Measurements from ENCODE around the gene AXL.

Gene AXL

GRCh38 chr19:41297628-41298347 is 78.8 kb downstream of the AXL start:
- Mint-ChIP-seq H3K4me3 (peak overlapping the region; percentile 58), H3K27ac (peak overlapping the region; percentile 100), H3K4me1 (peaks cover 42% of the 10 kb centered on the region), H3K36me3 (peaks cover 26% of the 10 kb centered on the region), H3K27me3 (no peaks in the 10 kb centered on the region), H3K9me3 (no peaks in the 10 kb centered on the region)
- DNase-seq (ENCODE audit: low spot score in 2 of 2) (peak; percentile 63 to 81), ATAC-seq (ENCODE audit: low read depth) (peak; percentile 82)

- Mint-ChIP-seq H3K36me3 (peaks cover 28% of the 10 kb centered on the region), H3K27ac (peak overlapping the region; percentile 100), H3K9me3 (no peaks in the 10 kb centered on the region), H3K4me3 (peak overlapping the region; percentile 58), H3K27me3 (no peaks in the 10 kb centered on the region), H3K4me1 (peaks cover 44% of the 10 kb centered on the region)
- ATAC-seq (ENCODE audit: low read depth) (peak; percentile 56), DNase-seq (ENCODE audit: low spot score in 2 of 2) (peak in 1 of 2 donors; percentile 59)
Measured at GRCh38 chr19:41298348-41298964, 79.4 kb downstream of the AXL start.

DNA sequence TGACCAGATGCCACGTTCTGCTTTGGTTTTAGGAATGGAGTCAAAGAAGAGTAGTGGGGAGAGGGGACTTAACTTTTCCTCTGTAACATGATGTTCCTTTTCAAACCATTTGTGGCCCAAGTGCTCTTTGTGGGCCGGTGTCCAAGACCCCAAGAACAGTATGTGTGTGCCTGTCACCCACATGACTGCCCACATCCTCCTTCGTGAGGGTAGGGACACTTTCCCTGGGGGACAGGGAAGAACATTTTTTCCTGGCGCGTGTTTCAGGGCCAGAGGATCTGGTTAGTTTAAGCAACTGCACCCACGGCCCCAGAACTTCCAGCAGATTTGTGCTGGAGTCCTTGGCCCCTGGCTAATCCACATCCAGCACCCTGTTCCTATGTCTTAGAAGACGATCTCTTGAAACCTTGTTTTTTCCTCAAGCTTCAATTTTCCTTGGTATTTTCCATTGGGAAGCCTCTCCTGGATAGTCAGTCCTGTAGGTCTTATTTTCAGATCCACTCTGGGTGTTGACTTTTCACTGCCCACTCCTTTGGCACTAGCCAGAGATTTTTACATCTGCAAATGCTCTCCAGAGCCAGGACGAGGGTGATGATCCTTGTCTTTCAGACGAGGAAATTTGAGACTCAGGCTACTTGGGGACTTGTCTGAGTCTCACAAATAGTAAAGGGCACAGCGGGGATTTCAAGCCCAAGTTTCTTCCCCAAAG is 80.2 kb downstream of the AXL start:
- H3K27ac Mint-ChIP-seq, result peak overlapping the region; percentile 100
- no peaks in the 10 kb centered on the region for H3K27me3 Mint-ChIP-seq
- H3K4me3 Mint-ChIP-seq, result no peak overlapping the region
- H3K4me1 Mint-ChIP-seq, result peaks cover 45% of the 10 kb centered on the region
- no peak for DNase-seq (ENCODE audit: low spot score in 2 of 2)
- no peak for ATAC-seq (ENCODE audit: low read depth)
- no peaks in the 10 kb centered on the region for H3K9me3 Mint-ChIP-seq
- H3K36me3 Mint-ChIP-seq, result peaks cover 26% of the 10 kb centered on the region

DNA sequence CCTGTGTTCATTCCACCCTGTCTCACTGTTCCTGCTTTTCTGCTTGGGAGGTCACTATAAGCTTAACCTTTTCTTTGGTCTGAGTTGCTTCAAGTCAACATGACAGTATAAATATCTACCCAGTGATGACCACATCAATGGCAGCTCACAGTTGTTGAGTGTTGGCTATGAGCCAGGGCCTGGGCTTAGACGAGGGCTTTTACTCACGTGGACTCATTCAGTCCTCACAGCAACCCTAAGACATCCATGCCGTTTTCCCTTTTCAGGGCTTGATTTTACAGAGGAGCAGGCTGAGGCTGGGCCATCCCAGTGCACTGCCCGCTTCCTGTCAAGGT is 80.7 kb downstream of the AXL start:
- Mint-ChIP-seq H3K27ac (peak overlapping the region; percentile 100), H3K9me3 (no peaks in the 10 kb centered on the region), H3K36me3 (peaks cover 24% of the 10 kb centered on the region), H3K4me3 (no peak overlapping the region), H3K4me1 (peaks cover 47% of the 10 kb centered on the region), H3K27me3 (no peaks in the 10 kb centered on the region)
- DNase-seq (ENCODE audit: low spot score in 2 of 2) (no peak), ATAC-seq (ENCODE audit: low read depth) (no peak)

GRCh38 chr19:41300555-41300954 is 81.5 kb downstream of the AXL start:
- DNase-seq (ENCODE audit: low spot score in 2 of 2) (no peak), ATAC-seq (ENCODE audit: low read depth) (no peak)
- H3K27ac Mint-ChIP-seq, result peak overlapping the region; percentile 100
- no peak overlapping the region for H3K4me3 Mint-ChIP-seq
- no peaks in the 10 kb centered on the region for H3K9me3 Mint-ChIP-seq
- peaks cover 47% of the 10 kb centered on the region for H3K4me1 Mint-ChIP-seq
- peaks cover 25% of the 10 kb centered on the region for H3K36me3 Mint-ChIP-seq
- H3K27me3 Mint-ChIP-seq, result no peaks in the 10 kb centered on the region

DNA sequence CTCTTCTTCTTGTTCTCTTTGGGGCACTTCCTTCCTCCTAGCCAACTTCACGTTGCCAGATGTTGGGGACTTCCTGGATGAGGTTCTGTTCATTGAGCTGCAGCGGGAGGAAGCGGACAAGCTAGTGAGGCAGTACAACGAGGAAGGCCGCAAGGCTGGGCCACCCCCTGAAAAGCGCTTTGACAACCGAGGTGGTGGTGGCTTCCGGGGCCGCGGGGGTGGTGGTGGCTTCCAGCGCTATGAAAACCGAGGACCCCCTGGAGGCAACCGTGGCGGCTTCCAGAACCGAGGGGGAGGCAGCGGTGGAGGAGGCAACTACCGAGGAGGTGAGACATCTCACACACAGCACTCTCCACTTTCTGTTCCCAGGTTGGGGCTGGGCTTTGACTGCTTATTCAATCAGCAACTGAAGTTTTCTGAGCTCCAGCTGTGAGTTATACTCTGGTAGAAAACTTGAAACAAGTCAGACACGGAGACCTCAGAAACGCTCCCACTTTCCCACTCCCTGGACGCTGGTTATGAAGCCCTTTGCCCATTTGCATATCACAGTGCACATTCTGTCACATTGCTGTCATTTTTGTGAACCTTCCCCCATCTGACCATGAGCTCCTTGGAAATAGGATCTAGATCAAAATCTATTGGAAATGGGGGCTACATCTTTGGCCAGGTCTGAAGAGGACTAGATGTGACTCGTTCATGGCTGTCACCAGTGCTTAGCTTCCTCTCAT is 83.8 kb downstream of the AXL start:
- DNase-seq (ENCODE audit: low spot score in 2 of 2), result peak; percentile 65 to 66
- H3K36me3 Mint-ChIP-seq, result peaks cover 24% of the 10 kb centered on the region
- no peaks in the 10 kb centered on the region for H3K9me3 Mint-ChIP-seq
- peak overlapping the region; percentile 100 for H3K27ac Mint-ChIP-seq
- peak overlapping the region; percentile 61 for H3K4me3 Mint-ChIP-seq
- H3K4me1 Mint-ChIP-seq, result peaks cover 44% of the 10 kb centered on the region
- no peaks in the 10 kb centered on the region for H3K27me3 Mint-ChIP-seq
- ATAC-seq (ENCODE audit: low read depth), result peak; percentile 62

DNA sequence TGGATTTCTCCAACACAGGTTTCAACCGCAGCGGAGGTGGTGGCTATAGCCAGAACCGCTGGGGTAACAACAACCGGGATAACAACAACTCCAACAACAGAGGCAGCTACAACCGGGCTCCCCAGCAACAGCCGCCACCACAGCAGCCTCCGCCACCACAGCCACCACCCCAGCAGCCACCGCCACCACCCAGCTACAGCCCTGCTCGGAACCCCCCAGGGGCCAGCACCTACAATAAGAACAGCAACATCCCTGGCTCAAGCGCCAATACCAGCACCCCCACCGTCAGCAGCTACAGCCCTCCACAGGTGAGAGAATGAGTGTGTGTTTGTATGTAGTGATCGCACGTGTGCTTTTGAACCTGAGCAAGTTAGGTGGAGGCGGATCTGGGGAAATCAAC is 84.9 kb downstream of the AXL start:
- ATAC-seq (ENCODE audit: low read depth), result no peak

DNA sequence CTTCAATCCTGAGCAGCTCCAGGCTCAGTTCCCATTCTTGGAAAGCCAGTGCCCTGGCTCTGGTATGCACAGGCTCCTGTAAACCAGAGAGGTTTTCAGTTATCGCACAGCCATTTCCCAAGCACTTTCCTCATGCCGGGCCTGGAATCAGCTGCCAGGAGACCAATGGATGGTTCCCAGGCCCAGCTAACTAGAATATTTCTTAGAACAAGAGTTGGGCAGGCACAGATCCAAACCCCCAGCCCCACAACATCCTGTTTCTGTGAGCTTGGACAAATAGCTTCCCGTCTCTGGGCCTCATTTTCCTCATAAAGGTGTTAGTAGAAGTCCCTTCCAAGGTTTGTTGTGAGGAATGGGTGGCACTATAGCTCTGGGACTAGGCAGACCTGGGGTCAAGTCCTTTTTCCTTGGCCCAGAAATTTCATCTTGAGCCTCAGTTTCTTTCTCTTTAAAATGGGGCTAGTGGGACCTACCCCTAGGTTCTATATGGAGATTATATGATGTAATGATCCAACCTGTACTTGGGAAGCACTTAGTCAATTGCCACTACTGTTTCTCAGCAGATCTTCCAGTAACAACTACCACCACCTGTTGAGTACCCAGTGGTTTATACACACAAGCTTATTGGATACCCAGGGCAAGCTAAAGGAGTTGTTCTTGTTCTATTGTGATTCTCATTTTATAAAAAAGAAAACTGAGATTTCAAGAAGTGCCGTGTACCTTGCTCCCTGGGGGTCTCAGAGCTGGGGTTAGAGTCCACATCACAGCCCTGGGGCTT is 85.9 kb downstream of the AXL start:
- Mint-ChIP-seq H3K4me3 (no peak overlapping the region), H3K36me3 (peaks cover 24% of the 10 kb centered on the region), H3K27ac (peak overlapping the region; percentile 100), H3K9me3 (no peaks in the 10 kb centered on the region), H3K27me3 (no peaks in the 10 kb centered on the region), H3K4me1 (peaks cover 47% of the 10 kb centered on the region)
- DNase-seq (ENCODE audit: low spot score in 2 of 2) (no peak), ATAC-seq (ENCODE audit: low read depth) (no peak)

More for the DNA sequence above, 84.9 kb downstream of the AXL start:
- Mint-ChIP-seq H3K27me3 (no peaks in the 10 kb centered on the region), H3K4me3 (no peak overlapping the region), H3K4me1 (peaks cover 46% of the 10 kb centered on the region), H3K9me3 (no peaks in the 10 kb centered on the region), H3K36me3 (peaks cover 24% of the 10 kb centered on the region), H3K27ac (peak overlapping the region; percentile 100)
- no peak for DNase-seq (ENCODE audit: low spot score in 2 of 2)

- Mint-ChIP-seq H3K27me3 (no peaks in the 10 kb centered on the region), H3K4me3 (no peak overlapping the region), H3K9me3 (no peaks in the 10 kb centered on the region), H3K4me1 (peaks cover 45% of the 10 kb centered on the region), H3K36me3 (peaks cover 24% of the 10 kb centered on the region), H3K27ac (peak overlapping the region; percentile 100)
- DNase-seq (ENCODE audit: low spot score in 2 of 2), result no peak
- ATAC-seq (ENCODE audit: low read depth), result no peak
Measured at GRCh38 chr19:41305927-41306793, 87.1 kb downstream of the AXL start.

DNA sequence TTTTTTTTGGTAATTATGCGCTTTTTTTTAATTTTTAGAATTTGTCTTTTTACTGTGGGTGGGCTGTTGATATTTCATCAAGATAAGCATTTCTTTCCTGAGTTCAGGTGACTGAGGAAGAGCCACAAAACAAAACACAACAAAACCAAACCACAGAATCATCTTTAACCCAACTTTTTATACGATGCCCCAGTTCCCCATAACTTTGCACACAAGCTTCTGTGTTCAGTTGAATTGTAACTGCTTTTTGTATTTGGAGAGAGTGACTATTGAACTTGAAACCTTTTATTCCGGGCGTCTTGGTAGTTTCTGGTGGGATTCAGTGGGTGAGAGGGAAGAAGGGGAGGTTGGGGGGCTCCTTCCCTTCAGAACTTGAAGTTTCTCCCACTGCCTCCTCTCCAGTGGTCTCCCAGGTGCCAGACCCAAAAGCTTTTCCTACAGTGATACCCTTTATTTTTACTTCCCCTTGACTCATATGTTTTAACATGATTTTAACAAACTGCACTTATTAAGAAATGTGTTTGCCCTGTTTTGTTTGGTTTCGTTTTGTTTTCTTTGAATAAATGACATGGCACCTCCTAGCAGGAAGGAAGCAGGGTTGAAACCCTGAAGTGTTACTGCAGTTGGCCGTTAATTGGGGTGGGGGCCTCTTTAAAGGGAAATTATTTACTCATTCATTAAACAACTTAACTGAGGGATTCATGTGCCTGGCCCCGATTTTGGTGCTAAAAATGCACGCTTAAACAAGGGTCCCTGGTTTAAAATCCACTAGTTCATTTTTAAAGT is 88.3 kb downstream of the AXL start:
- peak overlapping the region; percentile 100 for H3K27ac Mint-ChIP-seq
- no peak for ATAC-seq (ENCODE audit: low read depth)

GRCh38 chr19:41307954-41308449 is 89.0 kb downstream of the AXL start:
- H3K4me3 Mint-ChIP-seq, result peak overlapping the region; percentile 96
- peaks cover 17% of the 10 kb centered on the region for H3K36me3 Mint-ChIP-seq
- DNase-seq (ENCODE audit: low spot score in 2 of 2) (no peak), ATAC-seq (ENCODE audit: low read depth) (peak; percentile 5)
- no peaks in the 10 kb centered on the region for H3K9me3 Mint-ChIP-seq
- H3K4me1 Mint-ChIP-seq, result peaks cover 44% of the 10 kb centered on the region
- no peaks in the 10 kb centered on the region for H3K27me3 Mint-ChIP-seq
- H3K27ac Mint-ChIP-seq, result peak overlapping the region; percentile 100

More for the DNA sequence above, 88.3 kb downstream of the AXL start:
- Mint-ChIP-seq H3K27me3 (no peaks in the 10 kb centered on the region), H3K4me3 (peak overlapping the region; percentile 40), H3K9me3 (no peaks in the 10 kb centered on the region), H3K4me1 (peaks cover 45% of the 10 kb centered on the region), H3K36me3 (peaks cover 20% of the 10 kb centered on the region)
- no peak for DNase-seq (ENCODE audit: low spot score in 2 of 2)
